ENCODE measurements around the gene RGSL1. TPM values are rescaled to one million over a fixed set of nuclear protein-coding genes. Genes with fewer than 3 reads are reported as not detected.

RGSL1 gene
- polyA plus RNA-seq, 3 donors, result not detected

GRCh38 chr1:182413969-182414368, 36.0 kb upstream of the RGSL1 start:
- H3K4me2 ChIP-seq (replicated peaks; ENCODE audit: extremely low read depth, low read length, poor library complexity, severe bottlenecking), result no peak overlapping the region
- H4K20me1 ChIP-seq (ENCODE audit: insufficient read depth, low read length), result no peaks in the 10 kb centered on the region
- H3K27me3 ChIP-seq (ENCODE audit: control insufficient read depth in 2 of 2, insufficient read depth in 2 of 2, low read length in 2 of 2), result no peaks in the 10 kb centered on the region
- Mint-ChIP-seq H3K27ac (no peak overlapping the region), H3K4me3 (no peak overlapping the region), H3K9me3 (no peaks in the 10 kb centered on the region), H3K27me3 (ENCODE audit: low read depth in 3 of 3) (peaks cover 4 to 13% (median 8%) of the 10 kb centered on the region in 3 donors), H3K36me3 (no peaks in the 10 kb centered on the region), H3K4me1 (no peaks in the 10 kb centered on the region)
- intact Hi-C loops (cut with micrococcal nuclease), result no loop called here
- no peaks in the 10 kb centered on the region for H3K79me2 ChIP-seq (ENCODE audit: insufficient read depth, low read length)
- H2AFZ ChIP-seq (ENCODE audit: insufficient read depth, low read depth, low read length, poor library complexity, severe bottlenecking), result no peak overlapping the region
- H3K9me3 ChIP-seq (replicated peaks in 1 of 2; ENCODE audit: control insufficient read depth in 1 of 2, insufficient read depth in 1 of 2, low read length in 2 of 2), result no peaks in the 10 kb centered on the region
- no peak overlapping the region for H3K27ac ChIP-seq (ENCODE audit: low read depth in 1 of 2, low read length in 2 of 2)
- no peak for TF ChIP-seq CTCF (IDR thresholded peaks at IDR 0.05)
- H3K4me1 ChIP-seq (ENCODE audit: control insufficient read depth in 1 of 2, insufficient read depth in 2 of 2, low read length in 2 of 2), result no peaks in the 10 kb centered on the region
- no peak overlapping the region for H3K4me3 ChIP-seq (replicated peaks in 1 of 3; ENCODE audit: low read depth in 2 of 3, low read length in 3 of 3)
- no peak for DNase-seq
- H3K9ac ChIP-seq (ENCODE audit: insufficient read depth, low read length, poor library complexity, severe bottlenecking), result no peak overlapping the region
- WGBS (ENCODE audit: insufficient coverage), result 95% methylated on average over 4 of the region's 6 CpGs
- no peaks in the 10 kb centered on the region for H3K36me3 ChIP-seq (replicated peaks in 1 of 2; ENCODE audit: control insufficient read depth in 1 of 2, insufficient read depth in 2 of 2, low read length in 2 of 2)

- H3K4me3 ChIP-seq (replicated peaks in 1 of 3; ENCODE audit: low read depth in 2 of 3, low read length in 3 of 3), result no peak overlapping the region
- Mint-ChIP-seq H3K4me3 (no peak overlapping the region), H3K9me3 (no peaks in the 10 kb centered on the region), H3K36me3 (no peaks in the 10 kb centered on the region), H3K4me1 (peaks cover 10% of the 10 kb centered on the region), H3K27ac (no peak overlapping the region), H3K27me3 (ENCODE audit: low read depth in 3 of 3) (peaks cover 4 to 13% (median 8%) of the 10 kb centered on the region in 3 donors)
- no peaks in the 10 kb centered on the region for H3K9me3 ChIP-seq (replicated peaks in 1 of 2; ENCODE audit: control insufficient read depth in 1 of 2, insufficient read depth in 1 of 2, low read length in 2 of 2)
- H3K9ac ChIP-seq (ENCODE audit: insufficient read depth, low read length, poor library complexity, severe bottlenecking), result no peak overlapping the region
- intact Hi-C loops (cut with micrococcal nuclease), result no loop called here
- no peaks in the 10 kb centered on the region for H3K27me3 ChIP-seq (ENCODE audit: control insufficient read depth in 2 of 2, insufficient read depth in 2 of 2, low read length in 2 of 2)
- H3K79me2 ChIP-seq (ENCODE audit: insufficient read depth, low read length), result no peaks in the 10 kb centered on the region
- no peak for TF ChIP-seq CTCF (IDR thresholded peaks at IDR 0.05)
- no CpG with 5 or more reads among the region's 1 CpG for WGBS (ENCODE audit: insufficient coverage)
- no peak overlapping the region for H3K4me2 ChIP-seq (replicated peaks; ENCODE audit: extremely low read depth, low read length, poor library complexity, severe bottlenecking)
- H4K20me1 ChIP-seq (ENCODE audit: insufficient read depth, low read length), result no peaks in the 10 kb centered on the region
- no peaks in the 10 kb centered on the region for H3K36me3 ChIP-seq (replicated peaks in 1 of 2; ENCODE audit: control insufficient read depth in 1 of 2, insufficient read depth in 2 of 2, low read length in 2 of 2)
- H2AFZ ChIP-seq (ENCODE audit: insufficient read depth, low read depth, low read length, poor library complexity, severe bottlenecking), result no peak overlapping the region
- DNase-seq, result no peak
- H3K27ac ChIP-seq (ENCODE audit: low read depth in 1 of 2, low read length in 2 of 2), result no peak overlapping the region
- peaks cover 14 to 15% of the 10 kb centered on the region in 2 donors for H3K4me1 ChIP-seq (ENCODE audit: control insufficient read depth in 1 of 2, insufficient read depth in 2 of 2, low read length in 2 of 2)
Observed at GRCh38 chr1:182415789-182416188, 34.2 kb upstream of the RGSL1 start.

Data from CD14-positive monocyte (primary cell).